Upper lobe of left lung (tissue), 6 donors: ENCODE data around the gene ATOX1. TPM values are rescaled to one million over a fixed set of nuclear protein-coding genes. Genes with fewer than 3 reads are reported as not detected.

Experiments
- ATAC-seq, 2 donors: fragments of 200-7000 bp; cut with Tn5 transposase; one replicate each; pipeline ENCODE4 v1.9.1; 2022; ENCODE audit warnings: mild to moderate bottlenecking in 2 of 2, moderate library complexity in 2 of 2; ENCODE audit not compliant: low FRiP score in 2 of 2
- DNase-seq, 2 donors: peaks; one replicate each; pipeline ENCODE4 v3.0.0-alpha.2; 2019 to 2020
- H3K27ac ChIP-seq, 4 donors: fragments of 200-600 bp; sonication (generic); one replicate each; pipeline ENCODE4 v1.5.1; 2016 to 2019
- H3K27me3 ChIP-seq, 4 donors: fragments of 200-600 bp; sonication (generic); one replicate each; pipeline ENCODE4 v1.5.1; 2017 to 2019
- H3K36me3 ChIP-seq, 4 donors: fragments of 200-600 bp; sonication (generic); one replicate each; pipeline ENCODE4 v1.5.1; 2016 to 2019
- H3K4me1 ChIP-seq, 4 donors: fragments of 200-600 bp; sonication (generic); one replicate each; pipeline ENCODE4 v1.5.1; 2018 to 2019
- H3K4me3 ChIP-seq, 4 donors: fragments of 200-600 bp; sonication (generic); one replicate each; pipeline ENCODE4 v1.5.1; 2017 to 2019; ENCODE audit warnings: mild to moderate bottlenecking in 2 of 4, moderate library complexity in 1 of 4
- H3K9me3 ChIP-seq, 4 donors: fragments of 200-600 bp; sonication (generic); one replicate each; pipeline ENCODE4 v1.5.1; 2018 to 2019
- CTCF ChIP-seq, 6 experiments: fragments of 450-650 bp in 4 of 6; fragments of 200-600 bp in 2 of 6; sonication (generic) in 2 of 6; IDR thresholded peaks; one replicate each; pipeline ENCODE4 v1.5.1; 2016 to 2019; ENCODE audit warnings: antibody characterized with exemption in 6 of 6
- EP300 ChIP-seq, 4 donors: sonication (generic); formaldehyde crosslinking; IDR thresholded peaks; one replicate each; pipeline ENCODE4 v1.5.1; 2017; ENCODE audit warnings: antibody characterized with exemption in 4 of 4, control low read depth in 2 of 4
- POLR2A ChIP-seq, 4 donors: fragments of 450-650 bp; IDR thresholded peaks; one replicate each; pipeline ENCODE4 v1.5.1; 2016 to 2017; ENCODE audit warnings: antibody characterized with exemption in 4 of 4, mild to moderate bottlenecking in 2 of 4
- POLR2AphosphoS5 ChIP-seq, 2 donors: sonication (generic); formaldehyde crosslinking; IDR thresholded peaks; one replicate each; pipeline ENCODE4 v1.5.1; 2017; ENCODE audit warnings: antibody characterized with exemption in 2 of 2
- WGBS, 2 donors: methylation state at CpG; one replicate each; pipeline ENCODE4 v1.1.5; 2017 to 2018; 5-methylcytosine and 5-hydroxymethylcytosine counted together
- total RNA-seq, 6 donors: library from RNA; depleted of rRNA in 4 of 6; stranded (reverse); fragments of >200 nt in 4 of 6; gene quantifications; one replicate each; pipeline versions ENCODE4 v1.1.0 to v1.2.1, GENCODE V29; 2016 to 2021
- donor health status: DM: no; HTN: no; CAD: no; lungs with moderate emphysema.
- donor health status: DM: no; HTN: yes; CAD: no; lungs with severe emphysema.

Gene ATOX1
- total RNA-seq, 6 donors from 2014 or later = 57.6 to 87.0 (median 66.9) TPM

- Histone ChIP-seq H3K36me3 (no peaks in the 10 kb centered on the region), H3K27ac (no peak overlapping the region), H3K4me1 (peaks cover 0 to 7% (median 4%) of the 10 kb centered on the region in 4 donors), H3K9me3 (no peaks in the 10 kb centered on the region), H3K27me3 (no peaks in the 10 kb centered on the region), H3K4me3 (no peak overlapping the region)
- no peak for DNase-seq
- no peak for ATAC-seq
- TF ChIP-seq EP300 (IDR thresholded peaks at IDR 0.05) = no peak
- TF ChIP-seq CTCF (IDR thresholded peaks at IDR 0.05) = no peak
- TF ChIP-seq POLR2A (IDR thresholded peaks at IDR 0.05) = no peak
- TF ChIP-seq POLR2AphosphoS5 (IDR thresholded peaks at IDR 0.05) = no peak
Observed at GRCh38 chr5:151706906-151707305, 51.5 kb downstream of the ATOX1 start.

- ATAC-seq (no peak), DNase-seq (no peak)
- Histone ChIP-seq H3K36me3 (no peaks in the 10 kb centered on the region), H3K27ac (no peak overlapping the region), H3K27me3 (no peaks in the 10 kb centered on the region), H3K9me3 (no peaks in the 10 kb centered on the region), H3K4me1 (peaks cover 0 to 8% (median 4%) of the 10 kb centered on the region in 4 donors), H3K4me3 (no peak overlapping the region)
- TF ChIP-seq EP300 (IDR thresholded peaks at IDR 0.05) (no peak), POLR2AphosphoS5 (IDR thresholded peaks at IDR 0.05) (no peak), CTCF (IDR thresholded peaks at IDR 0.05) (no peak), POLR2A (IDR thresholded peaks at IDR 0.05) (no peak)
- WGBS, 2 donors = 73 to 81% methylated on average over 1 of the region's 1 CpG
Observed at GRCh38 chr5:151703780-151704179, 54.7 kb downstream of the ATOX1 start.

GRCh38 chr5:151703227-151703626, 55.2 kb downstream of the ATOX1 start:
- Histone ChIP-seq H3K4me1 (peaks cover 0 to 10% (median 2%) of the 10 kb centered on the region in 4 donors), H3K27me3 (no peaks in the 10 kb centered on the region), H3K9me3 (no peaks in the 10 kb centered on the region), H3K4me3 (no peak overlapping the region), H3K27ac (no peak overlapping the region), H3K36me3 (no peaks in the 10 kb centered on the region)
- no peak for TF ChIP-seq EP300 (IDR thresholded peaks at IDR 0.05)
- no peak for TF ChIP-seq POLR2AphosphoS5 (IDR thresholded peaks at IDR 0.05)
- no peak for TF ChIP-seq POLR2A (IDR thresholded peaks at IDR 0.05)
- no peak for TF ChIP-seq CTCF (IDR thresholded peaks at IDR 0.05)
- 74 to 89% methylated on average over 1 of the region's 1 CpG for WGBS, 2 donors
- ATAC-seq (no peak), DNase-seq (no peak)

- no peak for ATAC-seq
- H3K4me1 ChIP-seq = peaks cover 0 to 3% (median 0%) of the 10 kb centered on the region in 4 donors
- no peak overlapping the region for H3K27ac ChIP-seq
- no peak for TF ChIP-seq POLR2AphosphoS5 (IDR thresholded peaks at IDR 0.05)
- no peak for TF ChIP-seq CTCF (IDR thresholded peaks at IDR 0.05)
- no peak for TF ChIP-seq POLR2A (IDR thresholded peaks at IDR 0.05)
- no peak for TF ChIP-seq EP300 (IDR thresholded peaks at IDR 0.05)
- H3K9me3 ChIP-seq = no peaks in the 10 kb centered on the region
- H3K27me3 ChIP-seq = no peaks in the 10 kb centered on the region
- H3K36me3 ChIP-seq = no peaks in the 10 kb centered on the region
- H3K4me3 ChIP-seq = no peak overlapping the region
- no peak for DNase-seq
Observed at GRCh38 chr5:151700820-151701219, 57.6 kb downstream of the ATOX1 start.

- DNase-seq = no peak
- no peak for ATAC-seq
- H3K27me3 ChIP-seq = no peaks in the 10 kb centered on the region
- no peak overlapping the region for H3K27ac ChIP-seq
- H3K4me3 ChIP-seq = no peak overlapping the region
- peaks cover 0 to 3% (median 0%) of the 10 kb centered on the region in 4 donors for H3K4me1 ChIP-seq
- H3K9me3 ChIP-seq = no peaks in the 10 kb centered on the region
- H3K36me3 ChIP-seq = no peaks in the 10 kb centered on the region
- no peak for TF ChIP-seq POLR2A (IDR thresholded peaks at IDR 0.05)
- no peak for TF ChIP-seq CTCF (IDR thresholded peaks at IDR 0.05)
- no peak for TF ChIP-seq POLR2AphosphoS5 (IDR thresholded peaks at IDR 0.05)
- no peak for TF ChIP-seq EP300 (IDR thresholded peaks at IDR 0.05)
- WGBS, 2 donors = 89 to 95% methylated on average over 2 of the region's 2 CpGs
Observed at GRCh38 chr5:151700296-151700695, 58.1 kb downstream of the ATOX1 start.
